Stimulated activated CD4-positive, alpha-beta T cell treated with anti-CD3 and anti-CD28 coated beads, Interleukin-1b, Interleukin-23, amount 100 ng/mL, for 48 hours (primary cell): ENCODE data around the gene FOSB.
A peak's percentile ranks its signal among the peaks of the same experiment; 100 is the strongest.

Experiments
- DNase-seq: peaks from one replicate; pipeline ENCODE4 v3.0.0-alpha.2; 2020

Gene FOSB

DNA sequence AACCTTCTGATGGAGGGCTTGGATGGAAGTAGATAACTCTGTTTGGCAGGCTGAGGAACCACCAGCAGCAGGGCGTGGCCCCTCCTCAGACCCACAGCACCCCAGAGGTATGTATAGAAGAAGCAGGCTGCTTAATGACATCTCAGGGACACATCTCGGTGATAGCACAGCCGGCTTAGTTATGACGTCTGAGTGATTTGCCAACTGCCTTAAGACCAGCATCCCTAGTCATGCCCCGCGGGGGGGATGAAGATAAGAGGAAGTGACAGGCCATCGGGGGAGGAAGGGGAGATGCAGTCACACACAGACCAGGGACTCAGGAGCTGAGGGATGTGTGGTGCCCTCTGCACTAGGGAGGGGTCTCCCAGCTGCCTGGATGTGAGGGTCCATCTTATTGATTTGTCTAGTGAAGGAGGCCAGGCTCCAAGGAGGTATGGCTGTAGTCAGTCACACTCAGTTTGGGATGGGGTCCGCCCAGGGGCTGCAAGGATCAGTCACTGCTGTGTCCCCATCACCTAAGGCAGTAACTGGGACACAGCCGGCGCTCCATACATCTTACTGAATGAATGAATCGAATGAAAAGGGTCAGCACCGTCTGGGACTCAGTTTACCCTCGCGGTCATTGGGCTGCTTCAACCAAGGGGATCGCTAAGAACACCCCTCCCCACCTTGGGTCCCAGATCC lies 24.9 kb upstream of the FOSB start:
- DNase-seq = peak; percentile 50

DNA sequence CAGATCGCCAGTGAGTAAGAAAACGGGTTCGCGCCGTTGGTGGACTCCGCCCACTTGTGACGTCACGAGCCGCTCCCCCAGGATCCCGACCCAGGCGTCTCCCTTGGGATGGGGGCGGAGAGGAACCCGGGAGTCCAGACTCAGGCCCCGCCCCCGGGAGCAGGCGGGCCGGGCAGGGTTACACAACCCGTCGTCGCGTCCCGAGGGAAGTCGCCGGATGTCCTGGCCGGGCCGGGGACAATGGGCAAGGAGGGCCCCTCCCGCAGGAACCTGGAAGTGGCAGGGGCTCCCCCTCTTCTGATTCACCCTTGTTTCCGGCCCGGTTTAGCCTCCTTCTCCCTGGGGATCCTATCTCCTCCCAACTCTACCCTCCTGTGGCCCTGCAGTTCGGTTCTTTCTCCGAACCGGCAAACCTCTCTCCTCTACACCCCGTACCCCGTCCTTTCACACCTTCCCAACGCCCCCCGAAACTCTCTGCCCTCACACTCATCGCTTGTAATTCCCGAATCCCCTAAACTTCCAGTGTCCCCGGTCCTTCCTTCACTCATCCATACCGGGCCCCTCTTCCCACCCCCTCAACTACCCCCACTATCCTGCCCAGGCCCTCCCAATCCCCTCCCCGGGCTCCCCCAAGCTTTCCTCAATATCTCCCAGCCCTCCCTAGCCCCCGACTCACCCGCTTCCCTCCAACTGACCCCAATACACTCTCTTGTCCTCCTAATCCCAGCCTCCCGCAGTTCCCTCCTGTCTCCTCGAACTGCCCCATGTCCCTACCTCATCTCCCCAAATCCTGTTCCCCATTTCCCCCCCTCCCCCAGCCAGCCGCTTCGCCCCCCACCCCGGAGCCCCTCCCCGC lies 24.1 kb upstream of the FOSB start:
- DNase-seq = peak; percentile 60

DNA sequence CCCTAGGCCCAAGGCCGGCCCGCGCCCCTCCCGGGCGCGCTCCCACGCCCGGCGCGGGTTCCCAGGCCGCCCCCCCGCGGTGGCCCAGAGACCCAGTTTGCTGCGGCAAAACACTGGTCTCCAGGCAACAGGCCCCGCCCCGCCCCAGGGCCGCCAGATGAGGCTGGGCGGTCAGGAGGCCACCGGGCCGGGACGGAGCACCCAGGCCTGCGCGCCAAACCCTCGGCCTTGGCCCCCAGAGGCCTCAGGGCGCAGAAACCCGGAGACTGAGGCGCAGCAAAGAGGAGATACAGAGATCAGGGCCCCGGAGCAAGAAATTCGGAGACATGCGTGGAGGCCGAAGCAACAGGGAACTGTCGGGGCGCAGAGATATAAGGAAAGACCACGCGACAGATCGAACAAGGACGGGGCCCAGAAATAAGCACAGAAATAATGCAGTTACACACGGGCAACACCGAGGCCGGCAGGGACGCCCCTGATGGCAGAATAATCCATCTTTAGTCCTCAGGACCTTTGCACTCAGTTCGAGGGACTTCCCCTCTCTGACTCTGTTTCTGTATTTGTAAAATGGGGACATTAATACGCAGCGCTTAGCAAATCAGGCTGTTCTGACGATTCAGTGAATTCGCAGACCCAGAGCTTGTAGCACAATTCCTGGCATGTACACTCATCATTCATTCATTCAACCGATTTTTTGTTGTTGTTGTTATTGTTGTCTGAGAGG lies 23.3 kb upstream of the FOSB start:
- DNase-seq = peak; percentile 70

DNA sequence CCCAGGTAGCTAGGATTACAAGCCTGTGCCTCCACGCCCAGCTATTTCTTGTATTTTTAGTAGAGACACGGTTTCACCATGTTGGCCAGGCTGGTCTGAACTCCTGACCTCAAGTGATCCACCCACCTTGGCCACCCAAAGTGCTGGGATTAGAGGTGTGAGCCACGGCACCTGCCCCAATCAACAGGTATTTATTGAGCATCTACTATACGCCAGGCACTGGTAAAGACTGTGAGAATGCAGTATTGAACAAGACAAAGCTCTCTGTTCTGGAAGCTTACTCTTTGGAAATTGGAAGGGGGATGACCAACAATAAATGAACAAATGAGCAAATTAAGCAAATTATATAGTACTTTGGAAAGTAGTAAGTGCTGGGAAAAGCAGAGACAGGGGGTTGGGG lies 22.7 kb upstream of the FOSB start:
- no peak for DNase-seq

DNA sequence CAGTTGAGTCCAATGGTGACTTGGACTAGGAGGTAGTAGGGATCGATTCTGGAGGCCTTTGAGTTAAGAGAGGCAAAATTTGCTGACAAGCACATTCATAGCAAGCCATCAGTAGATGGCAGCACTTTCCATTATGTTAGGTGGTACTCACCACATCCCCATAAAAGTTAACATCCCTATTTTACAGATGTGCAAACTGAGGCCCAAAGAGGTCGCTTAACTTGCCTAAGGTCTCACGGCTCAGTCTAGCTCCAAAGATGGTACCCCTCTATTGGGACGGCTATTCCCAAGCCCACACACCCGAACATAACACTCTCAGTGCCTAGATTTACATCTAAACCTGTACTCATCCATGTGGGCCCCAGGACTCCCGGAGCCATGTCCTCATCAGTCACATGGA lies 21.5 kb upstream of the FOSB start:
- DNase-seq = no peak

DNA sequence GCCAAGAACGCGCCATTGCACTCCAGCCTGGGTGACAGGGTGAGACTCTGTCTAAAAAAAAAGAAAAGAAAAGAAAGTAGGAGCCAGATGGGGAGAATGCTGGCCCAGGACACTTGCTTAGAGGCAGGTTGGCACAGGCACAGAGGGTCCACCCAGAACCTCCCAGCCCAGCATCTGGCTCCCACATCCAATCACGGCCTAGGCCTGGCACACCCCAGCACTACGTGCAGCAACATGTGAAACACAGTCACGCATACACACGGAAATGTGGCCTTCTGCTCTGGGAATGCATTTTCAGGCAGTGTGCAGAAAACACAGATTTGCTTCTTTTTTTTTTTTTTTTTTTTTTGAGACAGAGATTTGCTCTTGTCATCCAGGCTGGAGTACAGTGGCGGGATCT lies 20.9 kb upstream of the FOSB start:
- no peak for DNase-seq

DNA sequence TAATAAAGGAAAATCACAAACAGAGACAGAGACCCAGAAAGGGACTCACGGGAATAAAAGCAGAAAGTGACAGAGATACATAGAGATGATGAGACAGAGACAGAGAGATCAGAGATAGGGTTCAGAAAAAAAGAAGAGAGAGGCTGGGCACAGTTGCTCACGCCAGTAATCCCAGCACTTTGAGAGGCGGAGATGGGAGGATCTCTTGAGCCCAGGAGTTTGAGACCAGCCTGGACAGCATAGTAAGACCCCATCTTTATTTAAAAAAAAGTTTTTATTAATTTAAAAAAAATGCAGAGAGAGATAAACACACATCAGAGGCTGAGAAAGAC lies 19.4 kb upstream of the FOSB start:
- DNase-seq = no peak

DNA sequence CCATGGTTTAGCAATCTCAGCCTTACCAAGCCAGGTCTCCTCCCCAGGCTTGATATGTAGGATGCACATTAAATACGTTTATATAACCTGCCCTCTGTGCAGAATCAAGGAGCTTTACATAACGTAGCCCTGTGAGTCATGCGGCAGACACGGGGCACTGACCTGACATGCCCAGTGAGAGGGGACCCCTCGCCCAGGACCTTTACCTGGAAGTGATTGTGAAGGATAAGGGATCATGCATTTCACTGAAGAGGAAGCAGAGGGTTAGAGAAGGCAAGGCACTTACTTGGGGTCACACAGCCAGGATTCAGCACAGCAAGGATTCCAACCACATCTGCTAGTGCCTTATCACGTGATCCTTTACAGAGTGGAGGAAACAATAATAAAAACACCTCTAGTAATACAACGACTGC lies 18.9 kb upstream of the FOSB start:
- no peak for DNase-seq

DNA sequence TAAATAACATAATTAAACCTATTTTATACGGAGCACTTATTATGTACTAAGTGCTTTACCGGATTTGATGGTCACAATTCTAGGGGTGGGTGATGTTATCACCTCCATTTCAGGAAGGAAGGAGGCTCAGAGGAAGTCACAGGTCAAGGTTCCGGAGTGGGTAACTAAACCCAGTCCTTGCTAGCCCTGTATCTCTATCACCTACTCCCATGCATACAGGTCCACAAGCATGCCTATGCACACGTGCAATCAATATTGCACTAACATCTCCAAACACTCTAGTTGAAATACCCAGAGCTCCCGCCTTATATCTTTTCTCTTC lies 17.8 kb upstream of the FOSB start:
- no peak for DNase-seq

DNA sequence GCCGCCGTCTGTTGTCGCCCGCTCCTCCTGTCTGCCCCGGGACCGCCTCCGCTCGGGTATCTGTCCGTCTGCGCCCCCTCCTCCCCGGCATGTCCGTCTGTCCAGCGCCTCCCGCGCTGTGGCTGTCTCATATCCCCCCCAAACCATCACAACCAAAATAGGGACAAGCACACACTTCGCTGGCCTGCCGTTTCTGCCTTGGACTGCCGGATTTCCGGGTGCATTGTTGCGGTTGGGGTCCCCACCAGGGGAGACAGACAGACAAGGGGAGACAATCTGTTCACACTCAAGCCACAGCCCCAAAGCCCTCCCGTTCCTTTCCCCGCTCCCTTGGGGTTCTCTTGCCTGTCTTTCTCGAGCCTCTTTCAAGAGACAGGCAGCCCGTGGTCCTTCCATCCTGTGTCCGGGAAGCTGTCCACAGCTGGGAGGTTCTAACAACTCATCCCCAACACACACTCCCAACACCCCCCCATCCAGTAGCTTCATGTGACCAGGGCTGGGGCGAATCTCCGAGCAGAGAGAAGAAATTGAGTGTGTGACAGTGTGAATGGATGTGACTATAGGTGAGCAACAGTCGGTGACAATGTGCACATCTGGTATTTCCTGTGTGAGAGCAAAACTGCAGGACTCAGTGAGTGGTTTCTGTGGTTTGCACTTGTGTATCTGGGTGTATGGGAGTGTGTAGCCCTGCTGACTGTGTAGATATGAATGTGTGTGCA lies 16.5 kb upstream of the FOSB start:
- peak; percentile 54 for DNase-seq

DNA sequence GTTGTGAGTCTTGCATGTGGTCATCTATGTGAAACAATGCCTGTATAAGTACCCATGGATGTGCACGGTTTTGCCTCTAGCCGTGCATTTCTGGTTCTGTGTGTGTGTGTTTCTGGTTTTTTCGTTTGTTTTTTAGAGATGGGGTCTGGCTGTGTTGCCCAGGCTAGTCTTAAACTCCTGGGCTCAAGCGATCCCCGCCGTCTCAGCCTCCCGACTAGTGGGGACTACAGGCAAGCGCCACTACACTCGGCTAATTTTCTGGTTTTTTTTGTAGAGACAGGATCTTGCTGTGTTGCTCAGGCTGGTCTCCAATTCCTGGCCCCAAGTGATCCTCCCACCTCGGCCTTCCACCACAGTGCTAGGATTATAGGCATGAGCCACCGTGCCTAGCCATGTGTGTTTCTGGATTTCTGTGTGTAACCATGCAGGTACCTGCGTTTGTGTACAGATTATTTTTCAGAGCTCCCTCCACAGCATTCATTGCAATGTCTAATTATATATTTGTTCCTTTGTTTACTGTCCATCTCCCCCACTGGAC lies 15.9 kb upstream of the FOSB start:
- no peak for DNase-seq

DNA sequence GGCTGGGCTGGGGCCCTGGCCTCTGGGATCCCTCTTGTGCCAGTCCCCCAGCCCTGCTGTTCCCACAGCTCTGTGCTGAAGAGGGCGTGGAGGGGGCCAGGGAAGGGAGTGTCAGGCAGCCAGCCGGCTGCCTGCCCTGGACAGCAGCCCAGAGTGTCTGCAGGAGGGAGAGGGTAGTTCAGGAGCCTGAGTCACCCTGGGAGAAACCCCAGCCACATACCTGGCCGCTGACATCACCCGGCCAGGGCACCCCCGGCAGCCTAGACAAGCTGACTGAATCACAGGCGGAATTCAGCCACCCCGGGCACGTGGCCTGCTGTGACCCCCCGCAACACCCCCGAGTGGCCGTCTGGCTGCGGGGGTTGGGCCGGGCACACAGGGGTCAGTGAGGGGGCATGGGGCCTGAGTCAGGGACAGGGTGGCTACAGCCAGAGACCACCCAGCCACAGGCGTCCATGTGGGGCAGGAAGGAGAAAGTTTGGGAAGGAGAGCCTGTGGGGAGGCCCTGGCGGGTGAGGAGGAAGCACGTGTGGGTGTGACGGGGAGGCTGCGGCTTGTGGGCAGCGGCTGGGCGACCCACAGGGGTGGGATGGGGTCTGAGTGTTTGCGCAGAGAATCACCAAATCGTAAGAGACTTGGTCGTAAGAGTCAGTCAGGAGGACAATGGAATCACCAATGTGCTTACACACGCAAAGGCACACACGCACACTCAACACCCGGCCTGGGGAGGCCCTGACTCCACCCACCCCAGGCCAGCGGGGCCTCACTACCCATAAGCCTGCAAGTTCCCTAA lies 11.9 kb upstream of the FOSB start:
- DNase-seq = peak; percentile 69

DNA sequence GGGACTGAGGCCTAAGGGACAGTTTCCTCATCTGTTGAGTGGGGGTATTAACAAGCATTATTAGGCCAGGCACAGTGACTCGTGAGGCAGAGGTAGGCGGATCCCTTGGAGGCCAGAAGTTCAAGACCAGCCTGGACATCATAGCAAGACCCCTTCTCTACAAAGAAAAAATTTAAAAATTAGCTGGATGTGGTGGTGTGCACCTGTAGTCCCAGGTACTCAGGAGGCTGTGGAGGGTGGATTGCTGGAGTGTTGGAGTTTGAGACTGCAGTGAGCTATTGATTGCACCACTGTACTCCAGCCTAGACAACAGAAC lies 11.3 kb upstream of the FOSB start:
- DNase-seq = no peak

DNA sequence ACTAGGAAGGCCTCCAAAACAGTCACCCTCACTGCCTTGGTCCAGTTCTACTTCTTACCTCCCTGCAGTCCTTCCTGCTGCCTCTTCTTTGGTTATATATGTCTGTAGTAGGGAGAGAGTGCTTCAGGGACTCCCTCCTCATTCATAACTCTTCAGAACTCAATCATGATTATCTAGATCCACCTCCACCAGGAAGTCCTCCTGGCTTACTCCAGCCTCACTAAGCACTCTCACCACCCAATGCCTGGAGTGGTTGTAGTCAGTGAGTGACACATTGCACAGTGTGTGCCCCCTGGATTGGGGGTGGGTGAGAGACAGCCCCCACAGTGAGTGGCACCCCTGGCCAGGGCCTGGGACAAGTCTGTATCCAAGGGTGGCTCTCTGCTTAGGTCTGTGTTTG lies 10.0 kb upstream of the FOSB start:
- DNase-seq = no peak

DNA sequence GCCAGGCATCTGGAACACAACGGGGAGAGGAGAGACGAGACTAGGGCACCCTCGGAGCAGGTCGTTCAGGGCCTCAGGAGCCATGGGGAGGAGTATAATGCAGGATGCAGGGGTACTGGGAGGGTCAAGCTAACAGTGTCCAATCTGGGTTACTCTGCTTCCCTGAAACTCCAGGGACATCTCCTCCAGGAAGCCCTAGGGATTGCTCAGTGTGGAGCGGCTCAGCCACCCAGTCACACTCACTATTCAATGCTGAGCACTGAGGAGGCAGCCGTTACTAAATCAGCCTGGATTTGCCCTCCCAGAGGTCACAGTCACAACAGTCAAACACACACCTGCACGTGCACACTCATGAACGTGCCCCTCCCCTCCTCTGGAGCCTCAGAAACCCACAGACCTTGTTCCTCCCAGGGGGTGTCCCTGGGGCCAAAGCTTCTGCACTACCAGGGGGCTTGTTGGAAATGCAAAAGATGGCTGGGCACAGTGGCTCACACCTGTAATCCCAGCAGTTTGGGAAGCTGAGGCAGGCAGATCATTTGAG lies 6.9 kb upstream of the FOSB start:
- no peak for DNase-seq

DNA sequence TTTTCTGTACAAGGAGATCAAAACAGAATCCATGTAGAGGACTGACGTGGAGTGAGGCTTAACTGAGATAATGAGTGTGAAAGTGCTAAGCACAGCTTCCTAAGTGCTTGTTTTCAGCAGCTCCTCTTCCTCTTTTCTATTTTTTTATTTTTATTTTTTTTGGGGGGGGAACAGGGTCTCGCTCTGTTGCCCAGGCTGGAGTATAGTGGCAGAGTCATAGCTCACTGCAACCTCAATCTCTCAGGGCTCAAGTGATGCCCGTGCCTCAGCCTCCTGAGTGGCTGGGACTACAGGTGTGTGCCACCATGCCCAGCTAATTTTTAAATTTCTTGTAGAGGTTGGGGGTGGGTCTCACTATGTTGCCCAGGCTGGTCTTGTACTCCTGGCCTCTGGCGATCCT lies 5.6 kb upstream of the FOSB start:
- DNase-seq = no peak

DNA sequence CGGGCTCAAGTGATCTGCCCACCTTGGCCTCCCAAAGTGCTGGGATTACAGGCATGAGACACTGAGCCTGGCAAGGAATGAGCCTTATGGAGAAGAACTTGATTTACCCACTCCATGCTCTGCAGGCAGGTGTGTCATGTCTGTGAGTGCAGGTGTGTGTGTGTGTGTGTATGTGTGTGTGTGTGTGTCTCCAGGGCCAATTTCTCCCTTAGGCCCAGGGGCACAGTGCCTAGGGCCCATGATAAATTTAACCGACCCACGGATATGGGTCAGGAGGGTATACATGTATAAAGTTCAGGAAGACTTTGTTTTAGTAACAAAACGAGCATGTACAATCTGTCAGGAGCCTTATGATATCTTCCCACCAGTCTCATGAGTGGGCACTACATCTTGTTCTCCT lies 4.6 kb upstream of the FOSB start:
- no peak for DNase-seq

DNA sequence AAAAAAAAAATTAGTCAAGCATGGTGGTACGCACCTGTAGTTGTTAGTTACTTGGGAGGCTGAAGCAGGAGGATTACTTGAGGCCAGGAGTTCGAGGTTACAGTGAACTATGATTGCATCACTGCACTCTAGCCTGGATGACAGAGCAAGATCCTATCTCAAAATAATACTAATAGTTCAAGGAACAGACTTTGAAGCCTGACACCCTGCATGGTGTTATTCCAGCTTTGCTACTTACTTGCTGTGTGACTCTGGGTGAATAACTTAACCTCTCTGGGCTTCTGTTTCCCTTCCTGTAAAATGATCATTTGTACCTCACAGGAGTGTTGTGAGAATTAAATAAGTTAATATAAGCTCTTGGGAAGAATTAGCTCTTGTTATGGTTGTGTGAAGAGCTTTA lies 3.5 kb upstream of the FOSB start:
- no peak for DNase-seq

DNA sequence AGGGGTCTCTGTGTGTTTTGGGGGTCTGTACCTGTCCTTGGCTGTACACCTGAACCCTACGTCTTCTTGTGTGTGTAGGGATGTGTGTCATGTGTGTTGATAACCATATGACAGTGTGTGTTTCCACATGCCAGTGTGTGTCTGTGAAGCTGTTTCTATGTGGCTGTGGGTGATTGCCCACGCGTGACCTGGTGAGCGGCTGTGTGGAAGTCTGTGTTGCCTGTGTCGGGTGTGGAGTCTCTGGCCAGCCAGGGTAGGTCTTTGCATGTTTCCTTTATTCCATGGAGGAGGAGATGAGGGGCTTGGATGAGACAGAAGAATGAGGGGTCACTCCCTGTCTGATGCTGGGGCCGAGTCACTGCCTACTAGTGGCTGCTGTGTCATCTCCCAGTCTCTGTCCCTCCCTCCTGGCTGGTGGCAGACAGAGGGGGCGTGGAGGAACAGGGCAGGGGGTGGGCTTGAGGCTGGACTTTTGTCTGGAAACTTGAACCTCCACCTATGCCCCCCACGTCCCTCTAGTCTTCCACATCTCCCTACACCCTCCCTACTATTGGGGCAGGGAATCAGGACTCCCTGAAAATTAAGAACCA lies 2.8 kb upstream of the FOSB start:
- DNase-seq = no peak

DNA sequence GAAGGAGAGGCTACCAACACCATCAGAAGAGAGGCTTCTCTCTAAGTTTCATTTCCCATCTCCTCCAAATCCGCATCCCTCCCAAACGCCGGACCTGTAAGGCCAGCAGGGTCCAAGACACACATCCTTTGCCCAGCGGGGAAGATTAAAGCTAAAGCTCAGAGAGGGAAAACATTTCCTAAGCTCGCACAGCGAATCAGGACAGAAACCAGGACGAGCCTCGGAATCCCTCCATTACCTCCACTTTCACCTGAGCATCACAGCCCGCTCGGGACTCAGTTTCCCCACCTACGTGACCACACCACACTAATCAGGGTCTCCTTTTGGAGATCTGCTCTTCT lies 711 bp upstream of the FOSB start:
- no peak for DNase-seq

DNA sequence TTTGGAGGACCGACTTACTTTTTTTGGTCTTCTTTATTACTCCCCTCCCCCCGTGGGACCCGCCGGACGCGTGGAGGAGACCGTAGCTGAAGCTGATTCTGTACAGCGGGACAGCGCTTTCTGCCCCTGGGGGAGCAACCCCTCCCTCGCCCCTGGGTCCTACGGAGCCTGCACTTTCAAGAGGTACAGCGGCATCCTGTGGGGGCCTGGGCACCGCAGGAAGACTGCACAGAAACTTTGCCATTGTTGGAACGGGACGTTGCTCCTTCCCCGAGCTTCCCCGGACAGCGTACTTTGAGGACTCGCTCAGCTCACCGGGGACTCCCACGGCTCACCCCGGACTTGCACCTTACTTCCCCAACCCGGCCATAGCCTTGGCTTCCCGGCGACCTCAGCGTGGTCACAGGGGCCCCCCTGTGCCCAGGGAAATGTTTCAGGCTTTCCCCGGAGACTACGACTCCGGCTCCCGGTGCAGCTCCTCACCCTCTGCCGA lies 409 bp downstream of the FOSB start:
- DNase-seq = peak; percentile 34

DNA sequence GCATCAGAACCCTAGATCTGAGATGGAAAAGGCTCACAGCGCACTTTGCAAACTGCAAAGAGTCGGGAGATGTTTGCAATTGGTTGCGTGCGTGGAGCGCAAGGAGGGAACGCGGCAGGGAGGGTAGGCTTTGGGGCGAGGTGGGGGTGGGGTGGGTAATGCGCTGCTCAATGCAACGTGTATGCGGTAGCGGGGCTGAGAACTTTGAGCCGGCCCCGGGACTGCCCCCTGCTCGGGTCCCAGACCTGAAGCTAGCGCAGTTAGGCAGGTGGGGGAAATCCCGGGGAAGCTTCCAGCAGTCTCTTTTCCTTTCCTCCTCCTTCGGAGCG lies 971 bp downstream of the FOSB start:
- no peak for DNase-seq
